ENCODE measurements around the gene CNTNAP5.

Gene CNTNAP5

GRCh38 chr2:124050833-124051497 lies 25.9 kb downstream of the CNTNAP5 start:
- Histone ChIP-seq H3K4me3 (ENCODE audit: low read length) (no peak overlapping the region), H3K27ac (ENCODE audit: low read length) (no peak overlapping the region), H3K36me3 (ENCODE audit: control insufficient read depth, insufficient read depth, low read length) (no peaks in the 10 kb centered on the region), H3K9me3 (ENCODE audit: control insufficient read depth, insufficient read depth, low read length) (no peaks in the 10 kb centered on the region), H3K4me1 (ENCODE audit: control insufficient read depth, insufficient read depth, low read length) (peaks cover 4% of the 10 kb centered on the region; the same call in 1 of the 2 replicates), H3K27me3 (ENCODE audit: control insufficient read depth, insufficient read depth, low read length) (no peaks in the 10 kb centered on the region)
- no CpG with 5 or more reads among the region's 2 CpGs for WGBS (ENCODE audit: insufficient coverage, insufficient read length)
- no peak for DNase-seq (ENCODE audit: low read depth, low spot score)

DNA sequence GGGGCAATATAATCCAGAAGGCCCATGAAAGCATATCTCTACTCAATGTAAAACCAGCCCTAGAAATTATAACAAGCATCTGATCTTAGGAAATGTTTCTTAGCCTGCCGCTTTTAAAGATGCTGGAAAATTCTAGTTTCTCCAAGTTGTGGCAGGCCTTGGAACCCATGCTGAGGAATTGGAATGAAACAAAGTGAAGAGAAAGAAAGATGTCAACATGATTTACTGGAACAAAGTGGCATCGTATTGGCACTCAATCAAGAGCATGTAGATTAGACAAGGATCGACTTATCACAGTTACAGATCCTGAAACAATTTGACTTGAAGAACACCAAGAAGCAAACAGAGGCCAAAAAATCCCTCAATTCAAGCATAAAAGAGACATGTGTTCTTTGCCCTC lies 28.7 kb downstream of the CNTNAP5 start:
- Histone ChIP-seq H3K4me3 (ENCODE audit: low read length) (no peak overlapping the region), H3K27ac (ENCODE audit: low read length) (no peak overlapping the region), H3K36me3 (ENCODE audit: control insufficient read depth, insufficient read depth, low read length) (no peaks in the 10 kb centered on the region), H3K27me3 (ENCODE audit: control insufficient read depth, insufficient read depth, low read length) (no peaks in the 10 kb centered on the region), H3K4me1 (ENCODE audit: control insufficient read depth, insufficient read depth, low read length) (no peaks in the 10 kb centered on the region), H3K9me3 (ENCODE audit: control insufficient read depth, insufficient read depth, low read length) (no peaks in the 10 kb centered on the region)
- no CpG with 5 or more reads among the region's 3 CpGs for WGBS (ENCODE audit: insufficient coverage, insufficient read length)
- no peak for DNase-seq (ENCODE audit: low read depth, low spot score)

DNA sequence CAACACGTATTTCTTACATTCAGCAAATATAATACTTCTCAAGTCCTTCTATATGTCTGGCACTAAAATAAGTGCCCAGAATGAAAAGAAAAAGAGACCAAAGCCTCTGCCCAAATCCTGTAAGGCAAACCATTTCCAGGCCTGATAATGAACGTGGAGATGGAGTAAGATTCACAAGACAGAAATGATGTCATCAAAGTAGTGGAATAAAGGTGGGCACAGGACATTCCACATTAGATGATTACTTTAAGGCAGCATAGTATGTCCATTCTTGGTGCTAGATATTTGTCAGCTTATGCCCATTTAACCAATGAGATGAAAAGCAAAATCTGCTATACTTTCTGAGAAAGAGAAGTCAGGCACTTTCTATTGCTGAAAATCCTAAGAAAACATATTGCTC lies 38.5 kb downstream of the CNTNAP5 start:
- no CpG with 5 or more reads among the region's 2 CpGs for WGBS (ENCODE audit: insufficient coverage, insufficient read length)
- H3K27me3 ChIP-seq (ENCODE audit: control insufficient read depth, insufficient read depth, low read length), result no peaks in the 10 kb centered on the region
- H3K27ac ChIP-seq (ENCODE audit: low read length), result no peak overlapping the region
- H3K4me3 ChIP-seq (ENCODE audit: low read length), result no peak overlapping the region
- no peaks in the 10 kb centered on the region for H3K36me3 ChIP-seq (ENCODE audit: control insufficient read depth, insufficient read depth, low read length)
- no peaks in the 10 kb centered on the region for H3K9me3 ChIP-seq (ENCODE audit: control insufficient read depth, insufficient read depth, low read length)
- peaks cover 1% of the 10 kb centered on the region; the same call in 1 of the 2 replicates for H3K4me1 ChIP-seq (ENCODE audit: control insufficient read depth, insufficient read depth, low read length)
- no peak for DNase-seq (ENCODE audit: low read depth, low spot score)

DNA sequence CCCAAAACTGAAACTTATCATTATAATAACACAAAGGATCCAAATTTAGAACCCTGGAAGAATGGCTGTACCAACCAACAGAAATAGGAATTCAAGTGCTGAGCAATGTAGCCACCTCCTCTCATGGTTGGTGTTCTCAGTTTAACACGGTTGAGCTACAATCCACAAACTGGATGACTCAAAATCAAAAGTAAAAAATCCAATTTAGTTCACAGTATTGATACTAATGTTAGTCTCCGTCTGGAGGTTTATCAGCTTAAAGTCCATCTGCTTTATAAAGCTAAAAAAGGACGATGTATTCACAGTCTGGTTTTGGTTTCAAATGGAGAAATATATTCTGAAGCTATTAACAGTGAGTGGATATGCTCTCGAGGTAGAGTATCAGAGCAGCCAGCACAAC lies 40.5 kb downstream of the CNTNAP5 start:
- peaks cover 1% of the 10 kb centered on the region; the same call in 1 of the 2 replicates for H3K4me1 ChIP-seq (ENCODE audit: control insufficient read depth, insufficient read depth, low read length)
- H3K27ac ChIP-seq (ENCODE audit: low read length), result no peak overlapping the region
- H3K9me3 ChIP-seq (ENCODE audit: control insufficient read depth, insufficient read depth, low read length), result no peaks in the 10 kb centered on the region
- H3K36me3 ChIP-seq (ENCODE audit: control insufficient read depth, insufficient read depth, low read length), result no peaks in the 10 kb centered on the region
- no CpG with 5 or more reads among the region's 4 CpGs for WGBS (ENCODE audit: insufficient coverage, insufficient read length)
- H3K4me3 ChIP-seq (ENCODE audit: low read length), result no peak overlapping the region
- H3K27me3 ChIP-seq (ENCODE audit: control insufficient read depth, insufficient read depth, low read length), result no peaks in the 10 kb centered on the region
- no peak for DNase-seq (ENCODE audit: low read depth, low spot score)

- H3K4me3 ChIP-seq (ENCODE audit: low read length), result no peak overlapping the region
- H3K9me3 ChIP-seq (ENCODE audit: control insufficient read depth, insufficient read depth, low read length), result no peaks in the 10 kb centered on the region
- peaks cover 1% of the 10 kb centered on the region; the same call in 1 of the 2 replicates for H3K4me1 ChIP-seq (ENCODE audit: control insufficient read depth, insufficient read depth, low read length)
- no peaks in the 10 kb centered on the region for H3K36me3 ChIP-seq (ENCODE audit: control insufficient read depth, insufficient read depth, low read length)
- no peak for DNase-seq (ENCODE audit: low read depth, low spot score)
- no peak overlapping the region for H3K27ac ChIP-seq (ENCODE audit: low read length)
- no peaks in the 10 kb centered on the region for H3K27me3 ChIP-seq (ENCODE audit: control insufficient read depth, insufficient read depth, low read length)
These were observed 41.7 kb downstream of the CNTNAP5 start for GRCh38 chr2:124066776-124067175.

DNA sequence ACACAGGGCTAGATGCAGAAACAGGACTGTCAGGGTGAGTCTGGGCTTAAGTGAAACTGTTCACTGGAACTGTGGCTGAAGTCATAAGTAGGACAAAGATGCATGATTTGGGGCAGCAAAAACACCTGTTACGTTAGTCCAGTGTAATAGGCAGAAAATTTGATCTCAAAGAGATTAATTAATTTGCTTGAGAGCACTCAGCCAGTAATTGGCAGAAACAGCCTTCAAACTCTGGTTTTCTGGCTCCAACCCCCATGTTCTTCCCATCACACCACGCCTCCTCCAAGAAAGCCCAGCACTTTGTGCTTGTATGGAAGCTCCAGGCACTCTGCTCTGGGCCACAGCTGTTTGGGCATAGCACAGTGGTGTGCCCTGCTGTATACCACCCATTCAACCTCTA lies 54.0 kb downstream of the CNTNAP5 start:
- H3K27me3 ChIP-seq (ENCODE audit: control insufficient read depth, insufficient read depth, low read length), result no peaks in the 10 kb centered on the region
- no peaks in the 10 kb centered on the region for H3K4me1 ChIP-seq (ENCODE audit: control insufficient read depth, insufficient read depth, low read length)
- DNase-seq (ENCODE audit: low read depth, low spot score), result no peak
- no peaks in the 10 kb centered on the region for H3K9me3 ChIP-seq (ENCODE audit: control insufficient read depth, insufficient read depth, low read length)
- H3K27ac ChIP-seq (ENCODE audit: low read length), result no peak overlapping the region
- no CpG with 5 or more reads among the region's 2 CpGs for WGBS (ENCODE audit: insufficient coverage, insufficient read length)
- H3K4me3 ChIP-seq (ENCODE audit: low read length), result no peak overlapping the region
- no peaks in the 10 kb centered on the region for H3K36me3 ChIP-seq (ENCODE audit: control insufficient read depth, insufficient read depth, low read length)

DNA sequence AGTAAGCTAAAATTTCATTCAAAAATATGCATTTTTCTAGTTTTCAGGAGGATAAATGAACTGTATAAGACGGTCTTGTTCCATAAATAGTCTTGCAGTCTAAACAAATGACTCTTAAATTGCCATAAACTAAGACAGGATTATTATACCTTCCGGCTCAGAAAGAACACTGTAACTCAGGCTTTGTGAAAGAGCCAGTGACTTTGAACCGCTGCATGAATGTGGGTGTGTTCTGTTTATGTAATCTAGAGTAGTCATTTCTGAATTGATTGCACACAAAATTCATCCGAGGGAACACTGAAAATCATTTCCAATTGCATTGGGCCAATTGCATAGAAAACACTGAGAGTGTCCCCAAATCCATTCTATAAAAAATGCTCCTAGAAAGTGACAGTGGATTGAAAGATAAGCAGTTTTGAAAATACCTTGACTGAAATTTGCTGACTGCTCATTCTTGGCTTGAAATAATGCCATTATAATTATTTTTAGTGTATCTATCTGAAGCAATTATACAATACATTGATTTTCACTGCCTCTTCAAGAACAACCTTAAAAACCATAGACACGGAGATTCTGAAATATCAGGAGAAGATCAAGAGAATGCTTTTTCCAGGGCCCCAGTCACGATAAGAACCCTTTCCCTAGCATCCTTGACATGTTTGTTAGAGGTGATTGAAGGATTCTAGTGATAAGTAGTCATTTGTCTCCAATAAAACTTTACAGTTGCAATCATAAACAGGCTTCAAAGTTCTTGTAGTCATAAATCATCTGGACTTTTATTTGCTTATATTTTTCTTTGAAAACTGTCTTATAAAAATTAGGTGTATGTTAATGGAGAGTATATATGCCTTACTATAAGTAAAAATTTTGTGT lies 55.4 kb downstream of the CNTNAP5 start:
- no peak for DNase-seq (ENCODE audit: low read depth, low spot score)
- Histone ChIP-seq H3K27ac (ENCODE audit: low read length) (no peak overlapping the region), H3K4me1 (ENCODE audit: control insufficient read depth, insufficient read depth, low read length) (no peaks in the 10 kb centered on the region), H3K4me3 (ENCODE audit: low read length) (no peak overlapping the region), H3K27me3 (ENCODE audit: control insufficient read depth, insufficient read depth, low read length) (no peaks in the 10 kb centered on the region), H3K36me3 (ENCODE audit: control insufficient read depth, insufficient read depth, low read length) (no peaks in the 10 kb centered on the region), H3K9me3 (ENCODE audit: control insufficient read depth, insufficient read depth, low read length) (no peaks in the 10 kb centered on the region)
- no CpG with 5 or more reads among the region's 6 CpGs for WGBS (ENCODE audit: insufficient coverage, insufficient read length)

DNA sequence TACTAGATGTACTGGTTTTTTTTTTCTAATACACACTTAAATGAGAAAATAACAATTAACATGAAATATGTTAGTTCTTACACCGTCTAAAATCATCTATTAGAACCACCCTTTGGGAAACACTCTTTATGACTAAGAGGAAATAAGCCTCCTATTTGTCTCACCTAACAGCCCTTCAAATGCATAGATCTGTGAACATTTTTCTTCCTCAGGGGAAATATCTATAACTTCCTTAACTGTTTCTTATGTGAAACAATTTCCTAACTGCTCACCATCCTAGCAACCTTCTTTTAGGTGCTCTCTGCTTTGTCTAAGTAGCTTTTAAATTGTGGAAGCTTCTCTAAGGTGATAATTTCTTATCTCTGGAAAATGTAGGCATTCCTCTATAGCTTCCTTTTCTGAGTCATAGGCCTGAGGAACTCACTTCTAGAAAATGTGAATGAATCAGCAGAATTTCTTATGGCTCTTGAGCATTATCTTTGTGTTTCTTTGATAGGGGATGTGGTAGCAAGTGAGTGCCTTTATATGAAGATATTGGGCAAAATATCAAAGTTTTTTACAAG lies 56.1 kb downstream of the CNTNAP5 start:
- no peaks in the 10 kb centered on the region; the same call in 1 of the 2 replicates for H3K9me3 ChIP-seq (ENCODE audit: control insufficient read depth, insufficient read depth, low read length)
- H3K4me3 ChIP-seq (ENCODE audit: low read length), result no peak overlapping the region
- no peaks in the 10 kb centered on the region for H3K4me1 ChIP-seq (ENCODE audit: control insufficient read depth, insufficient read depth, low read length)
- no peaks in the 10 kb centered on the region for H3K27me3 ChIP-seq (ENCODE audit: control insufficient read depth, insufficient read depth, low read length)
- no peak overlapping the region for H3K27ac ChIP-seq (ENCODE audit: low read length)
- no CpG with 5 or more reads among the region's 1 CpG for WGBS (ENCODE audit: insufficient coverage, insufficient read length)
- DNase-seq (ENCODE audit: low read depth, low spot score), result no peak
- H3K36me3 ChIP-seq (ENCODE audit: control insufficient read depth, insufficient read depth, low read length), result no peaks in the 10 kb centered on the region

DNA sequence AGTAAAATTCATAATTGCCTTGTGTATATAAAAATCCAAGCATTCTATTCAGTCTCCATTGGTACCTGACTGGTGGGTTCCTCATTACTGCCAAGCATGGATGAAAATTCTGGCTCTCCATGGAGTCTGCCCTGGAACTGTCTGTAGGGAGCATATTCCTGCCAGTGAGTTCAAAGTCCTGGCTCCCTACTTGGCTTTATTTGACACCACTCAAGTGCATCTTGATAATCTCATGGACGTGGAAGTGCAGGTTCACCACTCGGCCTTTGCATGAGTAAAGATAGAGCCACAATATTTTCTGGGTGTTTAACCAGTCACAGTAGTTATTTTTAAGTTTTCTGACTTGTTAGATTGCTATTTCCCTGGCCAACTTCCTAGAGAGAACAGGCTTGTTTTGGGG lies 63.5 kb downstream of the CNTNAP5 start:
- no peaks in the 10 kb centered on the region for H3K27me3 ChIP-seq (ENCODE audit: control insufficient read depth, insufficient read depth, low read length)
- no peaks in the 10 kb centered on the region for H3K4me1 ChIP-seq (ENCODE audit: control insufficient read depth, insufficient read depth, low read length)
- DNase-seq (ENCODE audit: low read depth, low spot score), result no peak
- H3K27ac ChIP-seq (ENCODE audit: low read length), result no peak overlapping the region
- WGBS (ENCODE audit: insufficient coverage, insufficient read length), result no CpG with 5 or more reads among the region's 2 CpGs
- no peaks in the 10 kb centered on the region for H3K36me3 ChIP-seq (ENCODE audit: control insufficient read depth, insufficient read depth, low read length)
- no peak overlapping the region for H3K4me3 ChIP-seq (ENCODE audit: low read length)
- no peaks in the 10 kb centered on the region; the same call in 1 of the 2 replicates for H3K9me3 ChIP-seq (ENCODE audit: control insufficient read depth, insufficient read depth, low read length)

GRCh38 chr2:124091721-124092120 lies 66.6 kb downstream of the CNTNAP5 start:
- no CpG with 5 or more reads among the region's 5 CpGs for WGBS (ENCODE audit: insufficient coverage, insufficient read length)
- no peak overlapping the region for H3K27ac ChIP-seq (ENCODE audit: low read length)
- no peaks in the 10 kb centered on the region for H3K9me3 ChIP-seq (ENCODE audit: control insufficient read depth, insufficient read depth, low read length)
- H3K36me3 ChIP-seq (ENCODE audit: control insufficient read depth, insufficient read depth, low read length), result no peaks in the 10 kb centered on the region
- DNase-seq (ENCODE audit: low read depth, low spot score), result no peak
- H3K4me1 ChIP-seq (ENCODE audit: control insufficient read depth, insufficient read depth, low read length), result no peaks in the 10 kb centered on the region
- H3K27me3 ChIP-seq (ENCODE audit: control insufficient read depth, insufficient read depth, low read length), result no peaks in the 10 kb centered on the region
- no peak overlapping the region for H3K4me3 ChIP-seq (ENCODE audit: low read length)
